ENCODE results near the gene FAM118A.
A peak's percentile ranks its signal among the peaks of the same experiment; 100 is the strongest.
"Not testable (repeated sequence)": the region's sequence is repeated elsewhere in the genome, so short reads cannot be mapped to it uniquely, and the experiment has no call there.

The FAM118A gene

GRCh38 chr22:45310977-45311531, 1.3 kb downstream of the FAM118A start:
- no peak for DNase-seq

GRCh38 chr22:45312415-45312814, 2.7 kb downstream of the FAM118A start:
- DNase-seq, result no peak

DNA sequence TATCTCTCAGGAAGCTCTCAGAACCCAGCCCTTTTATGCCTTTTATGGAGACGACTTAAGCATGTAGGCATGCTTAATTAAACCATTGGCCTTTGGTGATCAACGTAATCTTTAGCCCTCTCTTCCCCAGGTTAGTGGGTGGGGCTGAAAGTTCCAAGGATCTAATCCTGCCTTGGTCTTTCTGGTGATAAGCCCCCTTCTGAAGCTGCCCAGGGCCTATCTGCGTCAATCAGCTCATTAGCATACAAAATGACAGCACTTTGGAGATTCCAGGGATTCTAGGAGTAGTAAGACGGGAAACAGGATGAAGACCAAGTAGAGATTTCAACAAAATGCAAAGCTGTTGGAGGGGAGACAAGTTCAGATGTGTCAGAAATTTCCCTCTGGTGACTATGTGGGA, 3.1 kb downstream of the FAM118A start:
- no peak for DNase-seq

DNA sequence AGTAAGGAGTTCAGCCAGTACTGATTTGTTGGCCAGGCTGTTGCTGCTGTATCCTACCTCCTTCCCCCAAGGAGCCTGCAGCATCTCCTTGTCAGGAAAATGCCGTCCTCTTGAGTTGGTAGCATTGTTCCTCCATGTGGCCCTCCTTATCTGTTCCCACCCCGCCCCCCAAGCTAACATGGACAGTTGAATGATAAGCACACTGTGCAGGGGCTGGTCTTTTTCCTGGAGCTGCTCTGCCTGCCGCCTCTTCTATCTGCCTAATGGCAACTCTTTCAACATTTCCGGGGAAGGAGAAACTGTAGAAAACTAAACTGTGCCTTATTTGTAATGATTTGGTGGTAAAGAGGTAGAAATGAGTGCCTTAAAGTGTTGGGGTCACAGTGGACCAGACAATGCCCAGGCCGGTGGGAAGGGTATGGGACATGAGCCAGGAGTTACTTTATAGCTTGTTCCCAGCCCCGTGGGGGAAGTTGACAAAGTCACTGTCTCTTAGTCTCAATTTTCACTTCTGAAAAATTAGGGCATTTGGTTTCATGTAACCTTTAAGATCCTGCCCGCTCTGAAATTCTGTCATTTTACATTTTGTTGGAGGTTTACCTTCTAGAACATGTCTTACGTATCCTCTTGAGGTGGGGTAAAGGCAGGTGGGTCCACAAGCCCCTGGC, 4.5 kb downstream of the FAM118A start:
- DNase-seq, result no peak

GRCh38 chr22:45314786-45315185, 5.1 kb downstream of the FAM118A start:
- DNase-seq, result no peak

GRCh38 chr22:45316796-45317526, 7.2 kb downstream of the FAM118A start:
- DNase-seq, result no peak

DNA sequence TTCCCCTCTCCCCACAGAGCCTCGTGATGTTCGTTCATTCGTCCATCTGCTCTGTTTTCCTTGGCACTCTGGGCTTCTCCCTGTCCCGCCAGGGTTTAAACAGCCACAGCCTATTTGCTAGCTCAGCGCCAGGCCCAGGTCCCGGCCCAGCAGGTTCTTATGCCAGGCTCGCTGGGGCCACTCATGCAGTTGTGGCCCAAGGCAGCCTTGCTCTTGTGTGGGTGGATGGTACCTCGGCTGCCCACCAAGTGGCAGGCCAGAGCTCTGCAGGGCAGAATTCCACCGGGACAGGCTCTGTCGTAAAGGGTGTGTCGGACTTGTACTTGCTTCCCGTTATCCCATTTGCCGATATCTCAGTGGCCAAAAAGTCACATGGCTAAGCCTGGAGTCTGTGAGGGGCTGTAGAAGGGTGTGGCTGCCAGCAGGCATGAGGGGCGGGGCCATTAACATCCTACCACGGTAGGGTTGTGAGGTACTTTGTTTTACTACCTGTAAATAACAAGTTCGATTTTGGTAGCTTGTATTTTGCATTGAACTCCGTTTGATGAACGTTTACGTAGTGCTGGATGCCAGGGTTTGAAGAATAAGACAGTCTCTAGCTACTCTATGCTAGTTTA, 7.9 kb downstream of the FAM118A start:
- DNase-seq, result peak; percentile 60

GRCh38 chr22:45318168-45318557, 8.4 kb downstream of the FAM118A start:
- DNase-seq, result peak; percentile 88

DNA sequence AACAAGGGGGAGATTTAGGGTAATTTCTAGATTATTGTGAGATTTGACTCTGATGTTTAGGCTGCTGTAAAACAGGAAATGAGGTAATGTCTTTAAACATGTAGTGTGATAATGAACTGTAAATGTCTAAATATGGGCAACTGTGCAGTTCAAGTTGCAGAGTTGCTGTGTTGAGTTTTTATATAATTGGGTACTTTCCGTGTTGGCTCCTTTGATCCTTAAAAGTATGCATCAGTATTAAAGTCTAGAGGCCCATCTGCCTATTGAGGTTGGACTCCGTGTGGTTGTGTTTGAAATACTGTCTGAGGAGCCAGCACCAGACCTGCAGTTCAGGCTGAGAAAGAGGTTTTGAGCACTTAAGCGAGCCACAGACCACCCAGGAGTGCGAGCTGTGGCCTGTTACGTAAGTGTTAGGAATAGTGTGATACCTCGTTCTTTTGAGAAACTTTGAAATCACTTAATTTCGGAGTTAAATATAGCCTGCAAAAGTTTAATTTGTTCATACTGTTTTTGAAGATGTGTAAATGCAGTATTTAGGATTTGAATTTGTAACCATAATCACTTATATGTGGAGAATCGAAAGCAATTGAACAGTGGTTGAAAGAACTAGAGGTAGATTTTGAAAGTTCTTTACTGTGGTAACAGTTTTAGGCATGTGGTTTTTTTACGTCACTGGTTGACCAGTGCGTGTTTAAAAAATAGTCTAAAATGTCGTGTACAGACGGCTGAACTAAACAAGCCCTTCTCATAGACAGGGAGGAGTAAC, 9.0 kb downstream of the FAM118A start:
- DNase-seq, result no peak

GRCh38 chr22:45319324-45319685, 9.6 kb downstream of the FAM118A start:
- DNase-seq, result peak; percentile 71

DNA sequence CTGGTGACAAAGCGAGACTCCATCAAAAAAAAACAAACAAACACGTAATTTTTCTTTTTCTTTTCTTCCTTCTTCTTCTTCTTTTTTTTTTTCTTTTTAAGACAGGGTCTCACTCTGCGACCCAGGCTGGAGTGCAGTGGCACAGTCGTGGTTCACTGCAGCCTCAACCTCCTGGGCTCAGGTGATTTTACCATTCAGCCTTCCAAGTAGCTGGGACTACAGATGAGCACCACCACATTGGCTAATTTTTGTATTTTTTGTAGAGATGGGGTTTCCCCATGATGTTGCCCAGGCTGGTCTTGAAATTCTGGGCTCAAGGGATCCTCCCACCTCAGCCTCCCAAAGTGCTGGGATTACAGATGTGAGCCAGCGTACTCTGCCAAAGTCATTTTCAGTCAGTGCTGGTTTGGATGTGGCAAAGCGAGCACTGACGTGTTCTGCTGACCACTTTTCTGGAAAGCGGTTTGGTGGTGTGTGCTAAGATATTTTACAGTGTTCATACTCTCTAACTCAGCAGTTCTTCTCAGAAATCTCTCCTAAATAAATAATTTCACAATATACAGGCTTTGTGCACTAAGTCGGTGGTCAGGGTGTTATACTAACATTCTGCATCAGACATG, 10.7 kb downstream of the FAM118A start:
- peak; percentile 70 for DNase-seq

- DNase-seq, result no peak
Observed at GRCh38 chr22:45321827-45322226, 12.1 kb downstream of the FAM118A start.

DNA sequence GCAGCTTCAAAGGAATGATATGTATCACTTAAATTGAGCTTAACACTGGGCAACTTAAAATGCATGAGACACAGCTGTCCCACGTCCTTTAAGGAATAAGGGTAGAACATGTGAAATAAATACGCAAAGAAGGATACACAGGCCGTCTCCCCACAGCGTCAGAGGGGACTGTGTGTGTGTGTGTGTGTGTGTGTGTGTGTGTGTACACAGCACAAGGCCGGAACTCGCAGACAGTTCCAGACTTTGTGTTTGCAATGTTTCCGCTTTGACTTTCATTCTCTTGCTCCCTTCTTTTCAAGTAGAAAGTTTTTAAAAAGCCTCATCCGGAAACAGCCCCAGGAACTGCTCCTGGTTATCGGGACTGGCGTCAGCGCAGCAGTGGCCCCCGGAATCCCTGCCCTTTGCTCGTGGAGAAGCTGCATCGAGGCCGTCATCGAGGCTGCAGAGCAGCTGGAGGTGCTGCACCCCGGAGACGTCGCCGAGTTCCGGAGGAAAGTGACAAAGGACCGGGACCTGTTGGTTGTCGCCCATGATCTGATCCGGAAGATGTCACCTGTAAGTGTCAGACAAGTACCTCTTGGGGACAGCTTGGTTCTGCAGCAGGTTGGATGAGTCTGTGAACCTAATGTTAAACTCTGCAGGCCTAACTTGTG, 13.3 kb downstream of the FAM118A start:
- no peak for DNase-seq

DNA sequence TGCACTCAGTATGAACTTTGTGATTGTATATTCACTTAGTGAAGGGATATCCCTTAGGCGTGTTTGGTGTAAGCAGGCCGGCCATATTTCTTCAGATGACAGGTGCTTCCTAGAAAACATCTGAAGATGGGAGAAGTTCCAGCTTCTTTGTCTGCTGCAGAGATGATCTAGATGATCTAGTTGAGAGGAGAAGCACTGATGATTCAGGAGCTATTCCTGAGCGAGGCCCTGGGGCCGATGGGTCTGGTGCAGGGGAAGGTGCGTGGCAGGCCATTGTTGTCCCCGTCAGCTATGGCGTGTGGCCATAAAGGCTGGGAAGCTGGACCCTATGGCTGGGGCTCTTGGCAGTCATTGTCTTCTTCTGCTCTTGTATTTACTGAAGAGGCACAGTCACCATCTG, 14.0 kb downstream of the FAM118A start:
- DNase-seq, result no peak

GRCh38 chr22:45324311-45324711, 14.6 kb downstream of the FAM118A start:
- no peak for DNase-seq

DNA sequence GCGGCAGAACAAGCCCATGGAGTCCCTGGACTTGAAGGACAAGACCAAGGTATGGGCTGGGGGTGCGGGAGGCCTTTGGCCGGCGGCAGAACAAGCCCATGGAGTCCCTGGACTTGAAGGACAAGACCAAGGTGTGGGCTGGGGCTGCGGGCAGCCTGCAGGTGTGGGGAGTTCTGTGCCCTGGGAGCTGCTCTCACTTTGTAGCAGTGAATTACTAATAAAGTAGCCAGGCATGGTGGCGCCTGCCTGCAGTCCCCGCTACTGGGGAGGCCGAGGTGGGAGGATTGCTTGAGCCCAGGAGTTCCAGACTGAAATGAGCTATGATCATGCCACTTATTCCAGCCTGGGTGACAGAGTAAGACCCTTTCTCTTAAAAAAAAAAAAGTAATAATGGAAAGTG, 18.5 kb downstream of the FAM118A start:
- DNase-seq, result not testable (repeated sequence)

DNA sequence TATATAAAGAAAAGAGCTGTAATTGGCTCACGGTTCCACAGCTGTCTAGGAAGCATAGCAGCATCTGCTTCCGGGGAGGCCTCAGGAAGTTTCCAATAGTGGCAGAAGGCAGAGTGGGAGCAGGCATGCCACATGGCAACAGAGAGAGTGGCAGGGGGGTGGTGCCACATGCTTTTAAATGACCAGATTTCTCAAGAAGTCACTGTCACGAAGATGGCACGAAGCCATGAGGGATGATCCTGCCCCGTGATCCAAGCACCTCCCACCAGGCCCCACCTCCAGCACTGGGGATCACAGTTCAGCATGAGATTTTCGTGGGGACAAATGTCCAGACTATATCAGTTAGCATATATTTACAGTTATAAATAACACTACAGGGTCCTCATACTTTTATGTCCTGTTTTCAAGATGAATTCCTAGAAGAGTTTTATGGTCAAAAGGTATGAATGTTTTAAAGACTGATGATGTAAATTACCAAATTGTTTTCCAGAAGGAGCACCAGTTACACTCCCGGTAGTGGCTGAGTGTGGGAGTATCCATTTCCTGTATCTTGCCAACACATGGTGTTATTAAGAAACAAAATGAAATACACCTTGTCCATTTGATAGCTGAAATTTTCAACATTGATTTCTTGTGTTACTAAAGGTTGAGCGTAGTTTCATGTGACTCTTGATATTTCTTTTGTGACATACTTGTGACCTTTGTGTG, 19.2 kb downstream of the FAM118A start:
- DNase-seq, result no peak

DNA sequence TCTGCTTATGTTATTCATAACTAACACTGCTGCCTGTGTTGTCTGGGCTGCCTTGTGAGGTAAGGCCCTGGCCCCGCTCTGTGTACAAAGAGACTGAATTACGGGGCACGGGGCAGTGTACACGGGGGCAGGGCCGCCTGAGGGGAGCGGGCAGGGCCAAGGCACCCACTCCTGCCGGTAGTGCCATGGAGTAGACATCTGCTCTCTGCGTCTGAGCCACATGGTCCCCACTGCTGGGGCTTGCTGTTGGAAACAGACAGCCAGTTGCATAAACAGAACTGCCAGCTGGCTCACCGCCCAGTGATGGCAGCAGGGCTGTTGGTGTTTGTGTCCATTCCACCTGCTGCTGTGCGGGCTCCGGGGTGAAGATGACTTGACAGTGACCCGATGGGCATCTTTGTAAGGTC, 19.8 kb downstream of the FAM118A start:
- DNase-seq, result peak; percentile 84

DNA sequence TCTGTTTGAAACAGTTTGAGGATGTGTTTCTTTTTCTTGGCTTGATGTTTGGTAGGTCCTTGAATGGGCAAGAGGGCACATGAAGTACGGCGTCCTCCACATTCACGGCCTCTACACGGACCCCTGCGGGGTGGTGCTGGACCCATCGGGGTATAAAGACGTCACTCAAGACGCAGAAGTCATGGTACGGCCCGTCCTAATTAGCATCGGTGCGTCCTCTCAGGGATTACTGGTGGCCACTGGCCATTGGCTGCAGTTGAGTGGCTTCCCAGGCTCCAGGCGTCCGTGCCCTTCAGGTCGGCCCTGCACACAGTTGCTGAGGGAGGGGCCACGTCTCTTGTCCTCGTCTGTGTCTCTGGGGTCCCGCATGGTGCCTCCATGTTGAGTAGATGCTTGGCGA, 20.8 kb downstream of the FAM118A start:
- no peak for DNase-seq

DNA sequence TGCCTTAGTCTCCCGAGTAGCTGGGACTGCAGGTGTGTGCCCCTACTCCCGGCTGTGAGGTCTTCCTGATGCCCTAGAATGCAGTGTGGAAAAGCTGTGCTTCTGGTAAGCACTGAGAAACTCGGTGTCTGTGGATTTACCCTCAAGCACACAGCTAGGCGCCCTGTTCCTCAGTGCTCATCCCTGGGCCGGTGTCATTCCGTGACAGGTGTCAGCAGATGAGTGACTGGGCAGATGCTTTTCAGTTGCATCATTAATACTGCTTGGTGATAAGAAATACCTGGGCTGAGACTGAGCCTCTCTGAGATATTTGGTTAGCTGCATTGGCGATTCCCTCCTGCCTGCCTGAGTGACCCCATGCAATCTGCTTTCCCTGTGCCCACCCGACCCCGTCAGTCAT, 21.8 kb downstream of the FAM118A start:
- DNase-seq, result no peak

DNA sequence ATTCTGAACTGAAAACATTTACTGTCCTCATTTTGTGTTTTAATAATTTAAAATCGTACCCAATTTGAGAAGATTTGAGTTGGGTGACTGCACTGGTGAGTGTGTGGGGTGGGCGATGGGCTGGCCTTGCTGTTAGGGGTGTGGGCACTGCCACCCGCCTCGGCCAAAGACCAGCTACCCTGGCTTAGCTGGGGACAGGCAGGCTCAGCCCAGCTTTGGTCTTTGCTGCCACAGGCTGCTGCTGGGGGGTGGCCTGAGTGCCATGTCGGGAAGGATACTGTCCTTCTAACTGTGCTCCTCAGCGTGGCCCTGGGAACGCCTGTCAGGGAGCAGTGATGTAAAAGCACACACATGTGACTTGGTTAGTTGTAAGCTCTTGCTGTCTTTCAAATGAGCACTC, 22.3 kb downstream of the FAM118A start:
- no peak for DNase-seq

GRCh38 chr22:45334068-45334467, 24.3 kb downstream of the FAM118A start:
- no peak for DNase-seq
